CD4-positive, alpha-beta T cell treated with Interleukin-2 at 100 ng/mL for 4 hours (primary cell): Measurements from ENCODE around the gene PIK3CA.
"Not testable (repeated sequence)": the region's sequence is repeated elsewhere in the genome, so short reads cannot be mapped to it uniquely, and the experiment has no call there.

Experiments used
- DNase-seq: peaks from one replicate; pipeline ENCODE4 v3.0.0-alpha.2; 2020; ENCODE audit warnings: low spot score

The PIK3CA gene

GRCh38 chr3:179147873-179148615 is at the start of gene PIK3CA:
PIK3CA (plus strand) TSS chr3:179148357; CDS start chr3:179198826, 50,469 bp downstream.
- DNase-seq, result peak; percentile 97

- no peak for DNase-seq
Measured at GRCh38 chr3:179098388-179099077, 49.6 kb upstream of the PIK3CA start.

- no peak for DNase-seq
Measured at GRCh38 chr3:179100652-179101051, 47.5 kb upstream of the PIK3CA start.

- no peak for DNase-seq
Measured at GRCh38 chr3:179105881-179106280, 42.3 kb upstream of the PIK3CA start.

GRCh38 chr3:179107617-179108016 is 40.5 kb upstream of the PIK3CA start:
- DNase-seq, result no peak

- no peak for DNase-seq
Measured at GRCh38 chr3:179108086-179108485, 40.1 kb upstream of the PIK3CA start.

GRCh38 chr3:179113903-179114302 is 34.3 kb upstream of the PIK3CA start:
- no peak for DNase-seq

GRCh38 chr3:179115444-179115843 is 32.7 kb upstream of the PIK3CA start:
- DNase-seq, result not testable (repeated sequence)

- no peak for DNase-seq
Measured at GRCh38 chr3:179116816-179117215, 31.3 kb upstream of the PIK3CA start.

- not testable (repeated sequence) for DNase-seq
Measured at GRCh38 chr3:179132191-179132890, 15.8 kb upstream of the PIK3CA start.

GRCh38 chr3:179133575-179133974 is 14.6 kb upstream of the PIK3CA start:
- no peak for DNase-seq

GRCh38 chr3:179136195-179136594 is 12.0 kb upstream of the PIK3CA start:
- no peak for DNase-seq

- no peak for DNase-seq
Measured at GRCh38 chr3:179141890-179142289, 6.3 kb upstream of the PIK3CA start.

GRCh38 chr3:179146911-179147513 is 1.1 kb upstream of the PIK3CA start:
- peak; percentile 79 for DNase-seq

GRCh38 chr3:179147514-179147872 is 664 bp upstream of the PIK3CA start:
- DNase-seq, result no peak

- peak; percentile 86 for DNase-seq
Measured at GRCh38 chr3:179148616-179149405, 654 bp downstream of the PIK3CA start.

- peak; percentile 76 for DNase-seq
Measured at GRCh38 chr3:179149406-179149867, 1.3 kb downstream of the PIK3CA start.

- DNase-seq, result no peak
Measured at GRCh38 chr3:179149951-179150350, 1.8 kb downstream of the PIK3CA start.

GRCh38 chr3:179150610-179151009 is 2.5 kb downstream of the PIK3CA start:
- DNase-seq, result no peak

- DNase-seq, result no peak
Measured at GRCh38 chr3:179151474-179151873, 3.3 kb downstream of the PIK3CA start.

- DNase-seq, result no peak
Measured at GRCh38 chr3:179156170-179156569, 8.0 kb downstream of the PIK3CA start.

GRCh38 chr3:179156775-179157174 is 8.6 kb downstream of the PIK3CA start:
- no peak for DNase-seq
